Fibroblast of lung (primary cell): ENCODE results near the gene TYK2. TPM values are rescaled to one million over a fixed set of nuclear protein-coding genes. Genes with fewer than 3 reads are reported as not detected.

Experiments
- DNase-seq, 2 donors: peaks; one replicate each; pipeline versions ENCODE4 v3.0.0 to v3.0.0-alpha.2; 2010; ENCODE audit warnings: low read depth in 2 of 2
- H2AFZ ChIP-seq: 2 replicates; pipeline ENCODE4 v1.5.1; 2012; ENCODE audit warnings: low read length, control low read depth, inconsistent platforms
- H3K27ac ChIP-seq: 2 replicates; pipeline ENCODE4 v1.5.1; 2011; ENCODE audit warnings: low read length, control low read depth; ENCODE audit not compliant: insufficient read depth
- H3K27me3 ChIP-seq: 2 replicates; pipeline ENCODE4 v1.5.1; 2011; ENCODE audit warnings: mild to moderate bottlenecking, low read length; ENCODE audit not compliant: control insufficient read depth, insufficient read depth
- H3K36me3 ChIP-seq: 2 replicates; pipeline ENCODE4 v1.5.1; 2011; ENCODE audit warnings: low read length; ENCODE audit not compliant: control insufficient read depth, insufficient read depth
- H3K4me1 ChIP-seq: 2 replicates; pipeline ENCODE4 v1.5.1; 2011; ENCODE audit warnings: low read length; ENCODE audit not compliant: control insufficient read depth, insufficient read depth; ENCODE audit errors: extremely low read depth
- H3K4me2 ChIP-seq: 2 replicates; pipeline ENCODE4 v1.5.1; 2011; ENCODE audit warnings: low read length, control low read depth; ENCODE audit not compliant: insufficient read depth; ENCODE audit errors: extremely low read depth
- H3K4me3 ChIP-seq, 4 experiments: fragments of 200-600 bp in 1 of 4; sonication (generic) in 1 of 4; replicated peaks in 1 of 4; 2 replicates each; pipeline ENCODE4 v1.5.1; 2011 to 2016; ENCODE audit warnings: low read length in 4 of 4, low read depth in 3 of 4, mild to moderate bottlenecking in 3 of 4, control low read depth in 2 of 4, inconsistent platforms in 1 of 4, mixed read lengths in 1 of 4; ENCODE audit not compliant: insufficient read depth in 1 of 4; ENCODE audit errors: control extremely low read depth in 1 of 4
- H3K79me2 ChIP-seq: 2 replicates; pipeline ENCODE4 v1.5.1; 2012; ENCODE audit warnings: mild to moderate bottlenecking, low read length, inconsistent platforms; ENCODE audit not compliant: control insufficient read depth, insufficient read depth
- H3K9ac ChIP-seq: 2 replicates; pipeline ENCODE4 v1.5.1; 2011; ENCODE audit warnings: mild to moderate bottlenecking, low read length, control low read depth; ENCODE audit not compliant: insufficient read depth
- H3K9me3 ChIP-seq: 2 replicates; pipeline ENCODE4 v1.5.1; 2012; ENCODE audit warnings: low read depth, low read length; ENCODE audit not compliant: control insufficient read depth, insufficient read depth
- H4K20me1 ChIP-seq: 2 replicates; pipeline ENCODE4 v1.5.1; 2011; ENCODE audit warnings: low read length; ENCODE audit not compliant: control insufficient read depth, insufficient read depth; ENCODE audit errors: extremely low read depth
- CTCF ChIP-seq, 2 donors: IDR thresholded peaks in 1 of 2; conservative IDR thresholded peaks in 1 of 2; 1 replicate in 1 of 2; 2 replicates in 1 of 2; pipeline ENCODE4 v1.5.1; 2011 to 2012; ENCODE audit warnings: low read length in 2 of 2, control low read depth in 1 of 2, inconsistent platforms in 1 of 2, low read depth in 1 of 2, mild to moderate bottlenecking in 1 of 2
- EZH2 ChIP-seq: IDR thresholded peaks from 2 replicates; pipeline ENCODE4 v1.5.1; 2012; ENCODE audit warnings: low read length, control low read depth, mild to moderate bottlenecking; ENCODE audit errors: missing control alignments
- polyA plus RNA-seq, 2 donors: library from polyadenylated mRNA; depleted of rRNA in 1 of 2; stranded (reverse) in 1 of 2; unstranded in 1 of 2; fragments of >200 nt; gene quantifications; 2 replicates each; pipeline ENCODE4 v1.2.1, GENCODE V29; 2011 to 2012; ENCODE audit warnings: missing spikeins in 1 of 2
- total RNA-seq: library from RNA; depleted of rRNA; stranded (reverse); fragments of >200 nt; gene quantifications from 2 replicates; pipeline ENCODE4 v1.2.1, GENCODE V29; 2014

TYK2 gene
- total and polyA plus RNA-seq, 2 donors (not counting 1 experiment from before 2014, with no cell fraction given): 17.4 to 95.5 TPM

- Histone ChIP-seq H3K27me3 (no peaks in the 10 kb centered on the region), H3K27ac (no peak overlapping the region), H3K4me1 (no peaks in the 10 kb centered on the region), H3K9ac (no peak overlapping the region), H2AFZ (no peak overlapping the region), H3K9me3 (no peaks in the 10 kb centered on the region), H3K79me2 (no peaks in the 10 kb centered on the region), H3K36me3 (peaks cover 30% of the 10 kb centered on the region), H3K4me3 (no peak overlapping the region), H4K20me1 (no peaks in the 10 kb centered on the region), H3K4me2 (no peak overlapping the region)
- DNase-seq: no peak
- no peak for TF ChIP-seq EZH2
- TF ChIP-seq CTCF (conservative IDR thresholded peaks at IDR 0.05 in 1 of 2, IDR thresholded peaks at IDR 0.05 in 1 of 2; ENCODE audit: low read depth in 1 of 2, low read length in 2 of 2): no peak
These were observed 18.1 kb downstream of the TYK2 start for GRCh38 chr19:10362259-10362658.

- Histone ChIP-seq H4K20me1 (no peaks in the 10 kb centered on the region), H3K27me3 (no peaks in the 10 kb centered on the region), H3K9me3 (no peaks in the 10 kb centered on the region), H3K4me3 (no peak overlapping the region), H3K79me2 (no peaks in the 10 kb centered on the region), H2AFZ (no peak overlapping the region), H3K4me2 (no peak overlapping the region), H3K9ac (no peak overlapping the region), H3K27ac (no peak overlapping the region), H3K4me1 (no peaks in the 10 kb centered on the region), H3K36me3 (peaks cover 30% of the 10 kb centered on the region)
- DNase-seq: no peak
- TF ChIP-seq CTCF (conservative IDR thresholded peaks at IDR 0.05 in 1 of 2, IDR thresholded peaks at IDR 0.05 in 1 of 2; ENCODE audit: low read depth in 1 of 2, low read length in 2 of 2) (no peak), EZH2 (no peak)
These were observed 18.8 kb downstream of the TYK2 start for GRCh38 chr19:10361569-10362011.

GRCh38 chr19:10356431-10356830 is 23.9 kb downstream of the TYK2 start:
- Histone ChIP-seq H3K27ac (no peak overlapping the region), H3K79me2 (no peaks in the 10 kb centered on the region), H3K4me2 (no peak overlapping the region), H3K4me1 (no peaks in the 10 kb centered on the region), H3K36me3 (peaks cover 23% of the 10 kb centered on the region), H3K9ac (no peak overlapping the region), H3K4me3 (no peak overlapping the region), H3K9me3 (no peaks in the 10 kb centered on the region), H3K27me3 (no peaks in the 10 kb centered on the region), H2AFZ (no peak overlapping the region), H4K20me1 (no peaks in the 10 kb centered on the region)
- DNase-seq: no peak
- TF ChIP-seq EZH2 (no peak), CTCF (conservative IDR thresholded peaks at IDR 0.05 in 1 of 2, IDR thresholded peaks at IDR 0.05 in 1 of 2; ENCODE audit: low read depth in 1 of 2, low read length in 2 of 2) (no peak)
